Prostate gland (tissue), 2 donors: ENCODE data around the gene GOLM1.

ENCODE experiments used
- POLR2A ChIP-seq: fragments of 450-650 bp; IDR thresholded peaks from one replicate; pipeline ENCODE4 v1.6.1; 2016; ENCODE audit warnings: antibody characterized with exemption, mild to moderate bottlenecking
- TF ChIP-seq, protein P1 (sequence below), 4 experiments: fragments of 200-600 bp in 2 of 4; fragments of 450-650 bp in 2 of 4; sonication (generic) in 2 of 4; IDR thresholded peaks; 1 replicate in 3 of 4; 2 replicates in 1 of 4; pipeline ENCODE4 v1.5.1; 2016 to 2019; ENCODE audit warnings: antibody characterized with exemption in 4 of 4, mild to moderate bottlenecking in 2 of 4, moderate library complexity in 2 of 4

- TF ChIP-seq POLR2A, result no peak
- TF ChIP-seq, protein P1, sequence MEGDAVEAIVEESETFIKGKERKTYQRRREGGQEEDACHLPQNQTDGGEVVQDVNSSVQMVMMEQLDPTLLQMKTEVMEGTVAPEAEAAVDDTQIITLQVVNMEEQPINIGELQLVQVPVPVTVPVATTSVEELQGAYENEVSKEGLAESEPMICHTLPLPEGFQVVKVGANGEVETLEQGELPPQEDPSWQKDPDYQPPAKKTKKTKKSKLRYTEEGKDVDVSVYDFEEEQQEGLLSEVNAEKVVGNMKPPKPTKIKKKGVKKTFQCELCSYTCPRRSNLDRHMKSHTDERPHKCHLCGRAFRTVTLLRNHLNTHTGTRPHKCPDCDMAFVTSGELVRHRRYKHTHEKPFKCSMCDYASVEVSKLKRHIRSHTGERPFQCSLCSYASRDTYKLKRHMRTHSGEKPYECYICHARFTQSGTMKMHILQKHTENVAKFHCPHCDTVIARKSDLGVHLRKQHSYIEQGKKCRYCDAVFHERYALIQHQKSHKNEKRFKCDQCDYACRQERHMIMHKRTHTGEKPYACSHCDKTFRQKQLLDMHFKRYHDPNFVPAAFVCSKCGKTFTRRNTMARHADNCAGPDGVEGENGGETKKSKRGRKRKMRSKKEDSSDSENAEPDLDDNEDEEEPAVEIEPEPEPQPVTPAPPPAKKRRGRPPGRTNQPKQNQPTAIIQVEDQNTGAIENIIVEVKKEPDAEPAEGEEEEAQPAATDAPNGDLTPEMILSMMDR (IDR thresholded peaks at IDR 0.05), result no peak
Observed at GRCh38 chr9:86046071-86046636, 53.2 kb downstream of the GOLM1 start.
